Mucosa of gallbladder (tissue), 1 donor: ENCODE results near the gene HAUS5. TPM values are rescaled to one million over a fixed set of nuclear protein-coding genes. Genes with fewer than 3 reads are reported as not detected.
A peak's percentile ranks its signal among the peaks of the same experiment; 100 is the strongest.

Experiments used
- DNase-seq: peaks from one replicate; pipeline ENCODE4 v3.0.0-alpha.2; 2020; ENCODE audit warnings: low spot score
- total RNA-seq: library from RNA; stranded (reverse); gene quantifications from one replicate; pipeline ENCODE4 v1.2.1, GENCODE V29; 2021
- donor health status: DM: no; HTN: no; CAD: no.

The HAUS5 gene
- total RNA-seq, 1 donor from 2014 or later: 10.7 TPM

GRCh38 chr19:35608251-35608650 lies 4.3 kb upstream of the HAUS5 start:
- no peak for DNase-seq

DNA sequence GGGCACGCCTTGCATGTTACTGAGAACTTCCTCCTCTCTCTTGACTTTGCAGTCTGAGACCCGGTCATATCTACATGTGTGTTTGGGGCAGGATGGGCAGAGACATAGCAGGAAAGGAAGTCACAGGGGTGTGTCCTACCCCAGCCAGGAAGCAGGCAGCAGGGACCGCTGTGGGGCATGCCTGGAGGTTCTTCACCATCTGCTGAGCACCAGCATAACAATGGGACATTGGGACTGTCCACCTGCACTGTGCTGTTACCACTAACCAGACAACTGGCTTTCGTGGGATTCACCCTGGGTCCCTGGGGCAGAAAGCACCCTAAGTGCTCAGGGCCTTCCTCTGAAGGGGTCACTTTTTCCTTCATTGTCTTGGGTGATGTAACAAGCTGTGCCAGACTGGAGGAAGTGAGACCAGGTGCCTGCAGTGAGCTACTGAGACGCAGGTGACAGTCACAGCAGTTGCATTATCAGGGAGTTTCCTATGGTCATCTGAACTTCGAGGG lies 2.6 kb upstream of the HAUS5 start:
- no peak for DNase-seq

- no peak for DNase-seq
Observed at GRCh38 chr19:35612224-35612558, 344 bp upstream of the HAUS5 start.

GRCh38 chr19:35613574-35613973 lies 1.0 kb downstream of the HAUS5 start:
- no peak for DNase-seq

DNA sequence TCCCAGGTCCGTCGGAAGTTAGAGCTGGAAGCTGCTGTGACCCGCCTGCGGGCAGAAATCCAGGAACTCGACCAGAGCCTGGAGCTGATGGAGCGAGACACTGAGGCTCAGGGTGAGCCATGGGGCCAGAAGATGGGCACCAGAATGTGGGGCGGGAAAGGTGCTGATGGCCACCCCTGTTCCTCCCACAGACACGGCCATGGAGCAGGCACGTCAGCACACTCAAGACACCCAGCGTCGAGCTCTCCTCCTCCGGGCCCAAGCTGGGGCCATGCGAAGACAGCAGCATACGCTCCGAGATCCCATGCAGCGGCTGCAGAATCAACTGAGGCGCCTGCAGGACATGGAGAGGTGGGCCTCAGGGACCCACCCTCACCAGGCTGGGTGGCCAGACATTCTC lies 2.5 kb downstream of the HAUS5 start:
- DNase-seq: no peak

- DNase-seq: no peak
Observed at GRCh38 chr19:35618857-35619256, 6.3 kb downstream of the HAUS5 start.

GRCh38 chr19:35619290-35619923 lies 6.9 kb downstream of the HAUS5 start:
- no peak for DNase-seq

DNA sequence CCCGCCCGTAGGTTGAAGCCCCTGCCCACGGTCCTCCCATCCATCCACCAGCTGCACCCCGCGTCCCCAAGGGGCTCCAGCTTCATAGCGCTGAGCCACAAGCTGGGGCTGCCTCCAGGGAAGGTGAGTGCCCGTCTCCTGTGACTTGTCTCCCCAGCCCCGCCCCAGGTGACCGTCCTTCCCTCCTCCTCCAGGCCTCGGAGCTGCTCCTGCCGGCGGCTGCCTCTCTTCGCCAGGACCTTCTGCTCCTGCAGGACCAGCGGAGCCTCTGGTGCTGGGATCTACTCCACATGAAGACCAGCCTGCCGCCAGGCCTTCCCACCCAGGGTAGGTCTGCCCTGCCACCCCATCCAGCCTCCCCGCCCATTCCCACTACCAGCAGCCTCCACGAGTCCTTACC lies 7.5 kb downstream of the HAUS5 start:
- DNase-seq: no peak

DNA sequence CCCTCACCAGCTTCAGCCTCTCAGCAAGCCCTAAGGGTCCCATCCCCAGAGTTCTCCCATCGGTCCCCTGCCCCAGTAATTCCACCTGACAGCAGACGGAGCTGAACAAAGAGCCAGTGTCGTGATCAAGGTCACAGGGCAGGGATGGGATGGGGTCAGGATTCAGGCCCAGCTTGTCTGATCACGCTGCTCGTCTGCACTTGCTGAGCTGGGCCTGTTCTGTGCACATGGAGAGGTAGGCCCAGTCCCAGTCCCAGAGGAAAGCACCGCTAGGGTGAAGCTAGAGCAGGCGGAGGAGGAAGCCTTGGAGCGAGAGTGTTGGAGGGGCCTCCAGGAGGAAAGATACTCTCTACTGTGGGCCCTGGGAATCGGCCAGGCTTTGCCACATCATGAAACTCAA lies 9.2 kb downstream of the HAUS5 start:
- no peak for DNase-seq

DNA sequence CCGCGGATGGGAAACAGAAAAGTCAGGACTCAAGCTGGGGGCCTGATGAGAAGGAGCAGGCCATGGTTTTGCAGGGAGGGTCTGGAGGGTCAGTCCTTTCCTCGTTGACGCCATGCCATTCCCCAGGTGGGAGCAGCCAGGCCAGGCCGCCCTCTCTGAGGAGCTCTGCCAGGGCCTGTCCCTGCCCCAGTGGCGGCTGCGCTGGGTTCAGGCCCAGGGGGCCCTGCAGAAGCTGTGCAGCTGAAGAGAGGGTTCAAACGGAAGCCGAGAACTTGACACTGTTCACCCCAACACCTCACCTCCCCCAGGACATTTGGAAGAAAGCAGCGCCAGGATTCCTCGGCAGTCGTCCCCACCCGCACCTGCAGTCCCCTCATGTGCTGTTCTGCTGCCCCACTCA lies 10.2 kb downstream of the HAUS5 start:
- no peak for DNase-seq

- no peak for DNase-seq
Observed at GRCh38 chr19:35623327-35624010, 10.9 kb downstream of the HAUS5 start.

DNA sequence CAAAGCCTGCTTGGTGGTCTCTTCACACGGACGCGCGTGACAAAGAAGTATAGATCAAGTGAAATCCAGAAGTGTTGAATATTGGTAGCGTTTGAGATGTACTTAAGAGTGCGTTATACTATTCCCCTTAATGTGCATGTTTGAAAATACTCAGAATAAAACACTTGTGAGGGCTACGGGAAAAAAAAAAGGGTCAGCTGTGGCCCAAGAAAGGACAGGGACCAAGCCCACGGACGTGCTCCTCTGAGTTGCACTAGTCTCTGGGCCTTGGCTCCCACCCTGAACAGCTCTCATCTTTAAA lies 15.7 kb downstream of the HAUS5 start:
- no peak for DNase-seq

DNA sequence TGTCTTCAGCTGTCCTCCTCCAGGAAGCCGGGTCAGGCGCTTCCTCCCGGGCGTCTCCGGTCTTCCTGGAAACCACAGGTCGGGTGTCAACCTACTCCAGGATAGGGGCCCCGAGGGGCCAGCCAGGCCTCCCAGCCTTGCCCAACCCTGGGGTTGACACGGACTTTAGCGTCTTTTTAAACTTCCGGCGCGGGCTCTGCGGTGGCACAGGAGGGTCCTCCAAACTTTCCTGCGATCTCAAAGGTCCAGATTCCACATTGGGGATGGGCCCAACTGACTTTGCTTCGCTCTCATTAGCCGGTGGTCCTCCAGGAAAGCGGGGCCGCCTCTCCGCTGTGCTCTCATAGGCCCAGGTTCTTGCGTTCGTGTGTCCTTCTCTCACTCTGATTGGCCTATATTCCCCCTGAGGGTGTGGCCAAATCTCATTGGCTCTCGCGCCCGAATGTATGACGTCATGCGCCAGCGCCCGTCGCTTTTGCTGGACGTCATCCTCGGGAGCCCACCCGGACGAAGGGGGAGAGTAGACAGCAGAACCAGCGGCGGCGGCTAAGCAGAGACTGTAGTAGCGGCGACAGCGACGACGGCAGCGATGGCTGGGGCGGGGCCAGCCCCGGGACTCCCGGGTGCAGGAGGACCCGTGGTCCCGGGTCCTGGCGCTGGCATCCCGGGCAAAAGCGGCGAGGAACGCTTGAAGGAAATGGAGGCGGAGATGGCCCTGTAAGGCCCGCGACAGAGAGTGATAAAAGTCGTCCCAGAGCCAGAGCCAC lies 16.2 kb downstream of the HAUS5 start, which contains the start of gene RBM42:
Gene RBM42, plus strand, starts transcription at position 472 of the 767 bp plus-strand sequence. Its CDS starts 118 bp downstream, at position 590.
- peak; percentile 97 for DNase-seq

DNA sequence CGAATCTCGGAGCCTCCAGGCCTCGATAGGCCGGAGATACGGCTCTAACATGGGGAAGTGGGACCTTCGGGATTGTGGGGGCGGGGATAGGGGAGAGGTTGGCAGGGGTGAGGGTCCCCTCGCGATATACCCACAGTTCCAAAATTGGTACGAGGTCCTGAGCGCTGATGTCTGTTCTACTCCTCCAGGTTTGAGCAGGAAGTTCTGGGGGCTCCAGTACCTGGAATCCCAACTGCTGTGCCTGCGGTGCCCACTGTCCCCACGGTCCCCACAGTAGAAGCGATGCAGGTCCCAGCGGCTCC lies 16.7 kb downstream of the HAUS5 start:
- no peak for DNase-seq

GRCh38 chr19:35633727-35634440 lies 21.3 kb downstream of the HAUS5 start:
- no peak for DNase-seq

- DNase-seq: no peak
Observed at GRCh38 chr19:35636651-35637050, 24.1 kb downstream of the HAUS5 start.

GRCh38 chr19:35637165-35637564 lies 24.6 kb downstream of the HAUS5 start:
- DNase-seq: no peak

GRCh38 chr19:35639321-35639639 lies 26.7 kb downstream of the HAUS5 start:
- DNase-seq: no peak

DNA sequence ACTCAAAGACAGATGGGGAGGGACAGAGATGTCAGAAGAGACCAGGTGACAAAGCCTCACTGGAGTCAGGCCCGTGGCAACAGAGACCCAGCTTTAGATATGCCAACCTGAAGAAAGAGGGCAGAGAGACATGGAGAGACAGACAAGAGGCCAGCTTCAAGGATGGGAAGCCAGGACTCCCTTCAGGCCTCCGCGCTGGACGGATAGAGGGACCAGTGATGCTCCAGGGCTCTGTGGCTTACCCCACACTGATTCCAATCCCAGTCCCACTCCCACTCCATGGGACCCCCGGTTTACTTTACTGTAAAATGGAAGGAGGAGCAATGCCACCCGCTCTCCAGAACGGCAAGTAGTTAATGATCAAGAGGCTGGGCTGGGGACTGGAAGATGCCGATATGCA lies 27.3 kb downstream of the HAUS5 start:
- DNase-seq: no peak

- peak; percentile 18 for DNase-seq
Observed at GRCh38 chr19:35641515-35642151, 29.1 kb downstream of the HAUS5 start, which contains the start of gene ETV2. ETV2 (plus strand) TSS chr19:35641745; CDS start chr19:35642461, 716 bp downstream.

GRCh38 chr19:35642312-35642711 lies 29.8 kb downstream of the HAUS5 start:
- no peak for DNase-seq

GRCh38 chr19:35642798-35643254 lies 30.3 kb downstream of the HAUS5 start:
- DNase-seq: no peak
